H1 (cell line): ENCODE data around the gene CDRT4.

Experiments used
- CTCF ChIP-seq, 3 experiments: IDR thresholded peaks; 1 replicate in 2 of 3; 2 replicates in 1 of 3; pipeline versions ENCODE4 v1.5.1 to v1.6.1; 2011; ENCODE audit warnings: low read length in 3 of 3, mild to moderate bottlenecking in 3 of 3, inconsistent platforms in 2 of 3, low read depth in 1 of 3, moderate library complexity in 1 of 3; ENCODE audit not compliant: insufficient read depth in 1 of 3; ENCODE audit errors: control extremely low read depth in 1 of 3
- RFX5 ChIP-seq: IDR thresholded peaks from 2 replicates; pipeline ENCODE4 v1.6.1; 2011; ENCODE audit warnings: low read depth, low read length, improper control_type of control experiment, borderline replicate concordance

GRCh38 chr17:15412606-15413005 is 54.8 kb downstream of the CDRT4 start:
- TF ChIP-seq CTCF (IDR thresholded peaks at IDR 0.05; ENCODE audit: control extremely low read depth in 1 of 3, insufficient read depth in 1 of 3, low read depth in 1 of 3, low read length in 3 of 3), result no peak
- no peak for TF ChIP-seq RFX5
